Glutamatergic neuron (in vitro differentiated cells): Measurements from ENCODE around the gene RPP40. TPM values are rescaled to one million over a fixed set of nuclear protein-coding genes. Genes with fewer than 3 reads are reported as not detected.

Experiments
- DNase-seq: peaks from one replicate; pipeline ENCODE4 v3.0.0; 2022
- H3K27ac Mint-ChIP-seq: one replicate; pipeline ENCODE4 v1.8.0; 2020; ENCODE audit warnings: mild to moderate bottlenecking, mixed read lengths, inconsistent platforms; ENCODE audit not compliant: unreplicated experiment
- H3K27me3 Mint-ChIP-seq: one replicate; pipeline ENCODE4 v1.8.0; 2020; ENCODE audit warnings: mild to moderate bottlenecking, moderate library complexity, mixed read lengths, inconsistent platforms; ENCODE audit not compliant: unreplicated experiment
- H3K36me3 Mint-ChIP-seq: one replicate; pipeline ENCODE4 v1.8.0; 2020; ENCODE audit warnings: mild to moderate bottlenecking, mixed read lengths, inconsistent platforms; ENCODE audit not compliant: unreplicated experiment
- H3K4me1 Mint-ChIP-seq: one replicate; pipeline ENCODE4 v1.8.0; 2020; ENCODE audit warnings: mild to moderate bottlenecking, low read depth, mixed read lengths, inconsistent platforms; ENCODE audit not compliant: unreplicated experiment
- H3K4me3 Mint-ChIP-seq: one replicate; pipeline ENCODE4 v1.8.0; 2020; ENCODE audit warnings: mild to moderate bottlenecking, mixed read lengths, inconsistent platforms; ENCODE audit not compliant: unreplicated experiment
- H3K9me3 Mint-ChIP-seq: one replicate; pipeline ENCODE4 v1.8.0; 2020; ENCODE audit warnings: mild to moderate bottlenecking, moderate library complexity, mixed read lengths, inconsistent platforms; ENCODE audit not compliant: unreplicated experiment
- CTCF ChIP-seq: fragments of 200-600 bp; sonication (generic); IDR thresholded peaks from one replicate; pipeline ENCODE4 v1.5.0; 2021; ENCODE audit not compliant: partially characterized antibody, unreplicated experiment
- total RNA-seq: library from RNA; stranded (reverse); fragmentation: NEBNext Ultra II Directional; extraction: Animal tissue kit (Norgen Biotek cat#: 25700); gene quantifications from one replicate; pipeline ENCODE4 v1.2.1, GENCODE V29; 2021; ENCODE audit not compliant: unreplicated experiment

Gene RPP40
- total RNA-seq, 1 donor from 2014 or later: 6.9 TPM

GRCh38 chr6:4973415-4973814 is 30.4 kb downstream of the RPP40 start:
- no peaks in the 10 kb centered on the region for H3K9me3 Mint-ChIP-seq
- H3K27me3 Mint-ChIP-seq: peaks cover 5% of the 10 kb centered on the region
- no peak overlapping the region for H3K27ac Mint-ChIP-seq
- no peaks in the 10 kb centered on the region for H3K4me1 Mint-ChIP-seq
- TF ChIP-seq CTCF: no peak
- no peak overlapping the region for H3K4me3 Mint-ChIP-seq
- no peak for DNase-seq
- H3K36me3 Mint-ChIP-seq: peaks cover 4% of the 10 kb centered on the region

- H3K9me3 Mint-ChIP-seq: no peaks in the 10 kb centered on the region
- no peak for TF ChIP-seq CTCF
- H3K4me3 Mint-ChIP-seq: no peak overlapping the region
- H3K4me1 Mint-ChIP-seq: no peaks in the 10 kb centered on the region
- peak overlapping the region; percentile 67 for H3K27ac Mint-ChIP-seq
- peaks cover 4% of the 10 kb centered on the region for H3K36me3 Mint-ChIP-seq
- no peak for DNase-seq
- H3K27me3 Mint-ChIP-seq: peaks cover 5% of the 10 kb centered on the region
Measured at GRCh38 chr6:4972438-4972837, 31.4 kb downstream of the RPP40 start.

- Mint-ChIP-seq H3K27ac (no peak overlapping the region), H3K4me3 (no peak overlapping the region), H3K27me3 (peaks cover 5% of the 10 kb centered on the region), H3K4me1 (no peaks in the 10 kb centered on the region), H3K36me3 (peaks cover 4% of the 10 kb centered on the region), H3K9me3 (no peaks in the 10 kb centered on the region)
- no peak for TF ChIP-seq CTCF
- no peak for DNase-seq
Measured at GRCh38 chr6:4971851-4972250, 32.0 kb downstream of the RPP40 start.

GRCh38 chr6:4970739-4971395 is 33.0 kb downstream of the RPP40 start:
- no peak for DNase-seq
- peaks cover 4% of the 10 kb centered on the region for H3K36me3 Mint-ChIP-seq
- no peak overlapping the region for H3K27ac Mint-ChIP-seq
- H3K4me3 Mint-ChIP-seq: no peak overlapping the region
- no peaks in the 10 kb centered on the region for H3K4me1 Mint-ChIP-seq
- TF ChIP-seq CTCF: no peak
- H3K9me3 Mint-ChIP-seq: no peaks in the 10 kb centered on the region
- H3K27me3 Mint-ChIP-seq: peaks cover 5% of the 10 kb centered on the region

- Mint-ChIP-seq H3K27ac (no peak overlapping the region), H3K36me3 (peaks cover 4% of the 10 kb centered on the region), H3K4me1 (peaks cover 3% of the 10 kb centered on the region), H3K9me3 (no peaks in the 10 kb centered on the region), H3K27me3 (peaks cover 5% of the 10 kb centered on the region), H3K4me3 (no peak overlapping the region)
- DNase-seq: no peak
- TF ChIP-seq CTCF: no peak
Measured at GRCh38 chr6:4969609-4970285, 34.1 kb downstream of the RPP40 start.
